DMS79 (cell line): ENCODE measurements around the gene HOXC11.

Source experiments
- DNase-seq: peaks from one replicate; lab custom pipeline; 2025; lab: John Stamatoyannopoulos, UW

HOXC11 gene

GRCh38 chr12:54021432-54022013 is 48.6 kb downstream of the HOXC11 start:
- DNase-seq: no peak

DNA sequence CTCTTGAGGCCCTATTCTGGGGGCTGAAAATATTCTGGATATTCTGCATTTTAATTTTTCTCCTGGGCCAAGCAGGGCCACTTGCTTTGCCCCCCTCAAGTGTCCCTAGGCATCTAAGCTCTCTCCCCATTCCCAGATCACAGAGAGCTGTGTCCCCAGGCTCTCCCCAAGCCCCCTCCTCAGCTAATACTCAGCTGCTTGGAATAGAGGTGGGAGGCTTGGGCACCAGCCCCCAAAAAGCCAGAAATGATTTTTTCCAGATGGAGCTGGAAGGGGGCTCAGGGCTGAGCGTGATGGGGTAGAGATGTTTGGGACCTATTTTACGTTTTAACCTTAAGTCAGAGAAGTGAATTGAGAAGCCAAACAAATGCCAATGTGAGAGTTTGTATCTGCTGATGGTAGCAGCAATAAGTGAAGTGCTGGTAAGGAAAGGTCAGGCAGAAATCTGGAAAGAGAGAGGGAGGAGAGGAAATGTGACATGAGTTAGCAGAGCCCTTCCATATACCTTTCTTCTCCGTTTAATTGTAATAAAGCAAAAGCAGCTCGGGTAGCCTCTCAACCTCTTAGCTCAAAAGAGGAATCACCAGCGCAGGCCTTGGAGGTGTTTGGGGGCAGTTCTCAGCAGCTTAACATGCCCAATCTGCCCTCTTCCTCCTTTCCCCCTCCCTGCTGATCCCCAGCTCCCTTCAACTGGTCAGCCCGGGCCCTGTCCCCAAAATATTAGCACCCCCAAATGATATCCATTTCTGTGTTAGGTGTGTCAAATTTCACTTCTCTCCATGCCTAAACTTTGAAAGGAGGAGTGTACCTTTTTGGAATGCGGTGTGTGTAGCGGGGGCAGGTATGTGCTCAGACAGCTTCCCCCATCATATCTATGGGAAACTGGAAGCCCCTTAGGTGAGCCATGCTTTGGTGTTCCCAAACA is 50.3 kb downstream of the HOXC11 start:
- DNase-seq: no peak

- DNase-seq: no peak
These were observed 51.2 kb downstream of the HOXC11 start for GRCh38 chr12:54024127-54024526.

- DNase-seq: no peak
These were observed 51.8 kb downstream of the HOXC11 start for GRCh38 chr12:54024581-54025305.

- DNase-seq: no peak
These were observed 52.8 kb downstream of the HOXC11 start for GRCh38 chr12:54025499-54026405.

DNA sequence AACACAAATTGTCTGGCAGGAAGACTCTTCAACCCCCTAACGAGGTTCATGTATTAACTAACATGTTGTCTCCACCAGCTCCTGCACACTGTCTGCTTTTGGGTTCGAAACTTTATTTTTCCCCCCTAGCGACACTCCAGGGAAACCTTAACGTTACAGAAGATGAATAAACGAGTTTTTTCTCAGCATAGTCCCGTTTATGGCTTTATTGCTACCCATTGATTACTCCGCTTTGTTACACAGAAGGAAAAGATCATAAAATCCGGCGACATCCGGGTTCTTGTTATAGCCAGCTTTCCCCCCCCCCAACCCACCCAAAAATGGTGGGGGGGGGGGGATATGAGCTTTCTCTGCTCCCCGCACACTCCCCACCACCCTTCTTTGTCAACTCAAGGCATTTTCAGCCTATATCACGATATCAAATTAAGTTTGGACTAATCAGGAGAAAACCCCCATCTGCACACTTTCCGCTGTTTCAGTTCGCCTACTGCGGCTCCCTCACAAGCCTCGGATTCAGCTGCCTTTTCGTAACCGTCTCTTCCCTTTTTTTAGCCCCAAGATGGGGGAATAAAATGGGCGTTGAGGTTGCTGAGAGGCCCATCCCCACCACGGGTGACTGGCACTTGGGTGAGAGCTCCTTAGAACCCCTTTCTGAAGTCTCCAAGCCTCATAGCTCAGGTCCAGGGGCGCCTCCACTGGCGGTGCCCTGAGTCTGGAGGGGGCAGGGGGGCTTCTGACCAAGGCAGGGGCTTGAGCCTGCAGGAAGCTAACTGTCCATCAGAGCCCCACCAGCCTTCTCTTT is 53.9 kb downstream of the HOXC11 start:
- DNase-seq: no peak
